H9 (cell line): ENCODE measurements around the gene PPP1R27. TPM values are rescaled to one million over a fixed set of nuclear protein-coding genes. Genes with fewer than 3 reads are reported as not detected.

ENCODE experiments used
- DNase-seq: peaks from one replicate; pipeline ENCODE4 v3.0.0-alpha.2; 2017
- H2AFZ ChIP-seq: one replicate; pipeline ENCODE4 v1.6.1; 2013; ENCODE audit warnings: mild to moderate bottlenecking, low read length, control low read depth, moderate library complexity
- H2AK5ac ChIP-seq: 2 replicates; pipeline ENCODE4 v1.6.1; 2013; ENCODE audit warnings: low read length, control low read depth, mixed read lengths; ENCODE audit not compliant: insufficient read length
- H2BK120ac ChIP-seq: one replicate; pipeline ENCODE4 v1.6.1; 2013; ENCODE audit warnings: low read depth, mild to moderate bottlenecking, low read length, control low read depth, inconsistent platforms; ENCODE audit not compliant: poor library complexity, severe bottlenecking
- H2BK12ac ChIP-seq: 2 replicates; pipeline ENCODE4 v1.6.1; 2013; ENCODE audit warnings: low read length, control low read depth, mixed read lengths, low read depth; ENCODE audit not compliant: insufficient read length
- H2BK15ac ChIP-seq: 2 replicates; pipeline ENCODE4 v1.6.1; 2013; ENCODE audit warnings: low read depth, low read length, control low read depth
- H2BK20ac ChIP-seq: one replicate; pipeline ENCODE4 v1.6.1; 2013; ENCODE audit warnings: low read depth, mild to moderate bottlenecking, low read length, control low read depth, inconsistent platforms; ENCODE audit not compliant: poor library complexity, severe bottlenecking
- H2BK5ac ChIP-seq: 2 replicates; pipeline ENCODE4 v1.6.1; 2013; ENCODE audit warnings: low read length, control low read depth, mixed read lengths; ENCODE audit not compliant: insufficient read length
- H3K14ac ChIP-seq: 2 replicates; pipeline ENCODE4 v1.6.1; 2013; ENCODE audit warnings: low read length, control low read depth; ENCODE audit not compliant: insufficient read depth
- H3K18ac ChIP-seq: 2 replicates; pipeline ENCODE4 v1.6.1; 2013; ENCODE audit warnings: low read depth, mild to moderate bottlenecking, mixed read lengths, low read length, control low read depth; ENCODE audit not compliant: insufficient read length
- H3K23ac ChIP-seq: 2 replicates; pipeline ENCODE4 v1.6.1; 2013; ENCODE audit warnings: low read length, control low read depth, mixed read lengths, low read depth; ENCODE audit not compliant: insufficient read length
- H3K23me2 ChIP-seq: 2 replicates; pipeline ENCODE4 v1.6.1; 2013; ENCODE audit warnings: low read depth, mild to moderate bottlenecking, mixed read lengths, low read length, control low read depth; ENCODE audit not compliant: insufficient read length, poor library complexity, severe bottlenecking
- H3K27ac ChIP-seq: 2 replicates; pipeline ENCODE4 v1.5.1; 2013; ENCODE audit warnings: low read length, control low read depth, mixed read lengths, low read depth; ENCODE audit not compliant: insufficient read length
- H3K27me3 ChIP-seq: 2 replicates; pipeline ENCODE4 v1.6.1; 2013; ENCODE audit warnings: low read length, control low read depth, inconsistent platforms; ENCODE audit not compliant: insufficient read depth
- H3K4ac ChIP-seq: 2 replicates; pipeline ENCODE4 v1.6.1; 2013; ENCODE audit warnings: low read depth, mild to moderate bottlenecking, control low read depth, inconsistent platforms, low read length, moderate library complexity
- H3K4me1 ChIP-seq: 2 replicates; pipeline ENCODE4 v1.6.1; 2013; ENCODE audit warnings: low read length, control low read depth, inconsistent platforms; ENCODE audit not compliant: insufficient read depth
- H3K4me2 ChIP-seq: 2 replicates; pipeline ENCODE4 v1.6.1; 2013; ENCODE audit warnings: low read length, control low read depth, mixed read lengths; ENCODE audit not compliant: insufficient read length, insufficient read depth
- H3K56ac ChIP-seq: 2 replicates; pipeline ENCODE4 v1.6.1; 2013; ENCODE audit warnings: low read depth, mild to moderate bottlenecking, mixed read lengths, low read length, control low read depth; ENCODE audit not compliant: insufficient read length
- H3K79me1 ChIP-seq: 2 replicates; pipeline ENCODE4 v1.6.1; 2013; ENCODE audit warnings: low read depth, mild to moderate bottlenecking, moderate library complexity, low read length, control low read depth, inconsistent platforms; ENCODE audit not compliant: insufficient read depth, poor library complexity, severe bottlenecking
- H3K79me2 ChIP-seq: 2 replicates; pipeline ENCODE4 v1.6.1; 2013; ENCODE audit warnings: low read length, control low read depth, inconsistent platforms; ENCODE audit not compliant: insufficient read depth
- H3K9ac ChIP-seq: 2 replicates; pipeline ENCODE4 v1.6.1; 2013; ENCODE audit warnings: low read length, control low read depth, mixed read lengths; ENCODE audit not compliant: insufficient read length; ENCODE audit errors: extremely low read depth
- H3K9me3 ChIP-seq: one replicate; pipeline ENCODE4 v1.6.1; 2013; ENCODE audit warnings: low read depth, low read length, inconsistent platforms; ENCODE audit not compliant: control insufficient read depth
- H3T11ph ChIP-seq: one replicate; pipeline ENCODE4 v1.6.1; 2013; ENCODE audit warnings: mild to moderate bottlenecking, low read length, control low read depth, inconsistent platforms
- H4K20me1 ChIP-seq: one replicate; pipeline ENCODE4 v1.6.1; 2013; ENCODE audit not compliant: control insufficient read depth, insufficient read length, insufficient read depth
- H4K5ac ChIP-seq: 2 replicates; pipeline ENCODE4 v1.6.1; 2013; ENCODE audit warnings: low read depth, mild to moderate bottlenecking, mixed read lengths, low read length, control low read depth; ENCODE audit not compliant: insufficient read length
- H4K8ac ChIP-seq: replicated peaks from 2 replicates; pipeline ENCODE4 v1.6.1; 2013; ENCODE audit warnings: low read length, control low read depth, mixed read lengths, low read depth; ENCODE audit not compliant: insufficient read length
- H4K91ac ChIP-seq: 2 replicates; pipeline ENCODE4 v1.6.1; 2013; ENCODE audit warnings: low read depth, mild to moderate bottlenecking, moderate library complexity, mixed read lengths, low read length, control low read depth; ENCODE audit not compliant: insufficient read length
- H3K27ac Mint-ChIP-seq, 3 experiments: 2 replicates in 2 of 3; 3 replicates in 1 of 3; pipeline ENCODE4 v1.8.0; 2020 to 2021; ENCODE audit warnings: mixed read lengths in 3 of 3, mild to moderate bottlenecking in 1 of 3, moderate library complexity in 1 of 3
- H3K27me3 Mint-ChIP-seq: 2 replicates; pipeline ENCODE4 v1.8.0; 2021; ENCODE audit warnings: low read depth, mild to moderate bottlenecking, moderate library complexity, mixed read lengths
- H3K36me3 Mint-ChIP-seq, 3 experiments: 2 replicates in 2 of 3; 3 replicates in 1 of 3; pipeline ENCODE4 v1.8.0; 2020 to 2021; ENCODE audit warnings: low read depth in 3 of 3, mixed read lengths in 3 of 3; ENCODE audit not compliant: insufficient read depth in 1 of 3
- H3K4me1 Mint-ChIP-seq, 2 experiments: 2 replicates each; pipeline ENCODE4 v1.8.0; 2020; ENCODE audit warnings: mixed read lengths in 2 of 2
- H3K4me3 Mint-ChIP-seq, 2 experiments: 2 replicates in 1 of 2; 3 replicates in 1 of 2; pipeline ENCODE4 v1.8.0; 2020 to 2021; ENCODE audit warnings: mild to moderate bottlenecking in 2 of 2, mixed read lengths in 2 of 2, moderate library complexity in 1 of 2
- H3K9me3 Mint-ChIP-seq, 2 experiments: 2 replicates in 1 of 2; 3 replicates in 1 of 2; pipeline ENCODE4 v1.8.0; 2020; ENCODE audit warnings: mild to moderate bottlenecking in 2 of 2, mixed read lengths in 2 of 2, moderate library complexity in 1 of 2
- CTCF ChIP-seq: fragments of 200-600 bp; sonication (generic); conservative IDR thresholded peaks from 3 replicates; pipeline ENCODE4 v1.8.0; 2021; ENCODE audit warnings: antibody characterized with exemption, mild to moderate bottlenecking
- WGBS: extraction: QIAGEN DNeasy Blood & Tissue Kit; methylation state at CpG from one replicate; pipeline ENCODE4 v1.1.7; 2013; ENCODE audit warnings: missing lambda C conversion rate, low lambda C conversion rate, mixed read lengths; ENCODE audit not compliant: insufficient read length; ENCODE audit errors: extremely low coverage; 5-methylcytosine and 5-hydroxymethylcytosine counted together
- total RNA-seq: library from RNA; stranded (reverse); gene quantifications from 2 replicates; pipeline ENCODE4 v1.2.1, GENCODE V29; 2021

Gene PPP1R27
- total RNA-seq, 1 experiment from 2014 or later = 0.22 TPM

- 0 out of 7 replicates have a peak overlapping the region, but pooled peaks of 1 of the 3 experiments have one; percentile 34 for H3K27ac Mint-ChIP-seq
- peaks cover 2% of the 10 kb centered on the region; the same call in 1 of the 2 replicates for H3K79me2 ChIP-seq
- H3K79me1 ChIP-seq = no peaks in the 10 kb centered on the region
- no peaks in the 10 kb centered on the region for H3K27me3 Mint-ChIP-seq
- H3K4me3 Mint-ChIP-seq = no peak overlapping the region
- no peak overlapping the region for H4K91ac ChIP-seq
- no peak overlapping the region for H2BK20ac ChIP-seq
- H3K4me1 ChIP-seq = no peaks in the 10 kb centered on the region
- H3K36me3 Mint-ChIP-seq = peaks cover 17 to 46% (median 38%) of the 10 kb centered on the region in 3 experiments; a peak in 6 of 7 replicates
- no peak overlapping the region for H3K14ac ChIP-seq
- H2BK15ac ChIP-seq = no peak overlapping the region
- H2BK5ac ChIP-seq = no peak overlapping the region
- no peak overlapping the region for H3K56ac ChIP-seq
- H3K23me2 ChIP-seq = no peaks in the 10 kb centered on the region
- no peak overlapping the region for H3K18ac ChIP-seq
- H3K27me3 ChIP-seq = no peaks in the 10 kb centered on the region
- no peaks in the 10 kb centered on the region for H3K9me3 Mint-ChIP-seq
- no peak for DNase-seq
- no peak overlapping the region for H3K9ac ChIP-seq
- no peaks in the 10 kb centered on the region for H4K20me1 ChIP-seq
- no peak overlapping the region for H4K5ac ChIP-seq
- no peak overlapping the region for H3T11ph ChIP-seq
- no peak for TF ChIP-seq CTCF
- peaks cover 5 to 6% of the 10 kb centered on the region in 2 experiments; a peak in 3 of 4 replicates for H3K4me1 Mint-ChIP-seq
- H2AK5ac ChIP-seq = no peak overlapping the region
- H2BK120ac ChIP-seq = no peak overlapping the region
- no CpG with 5 or more reads among the region's 11 CpGs for WGBS
- H3K27ac ChIP-seq = no peak overlapping the region
- no peak overlapping the region for H4K8ac ChIP-seq
- no peak overlapping the region for H2AFZ ChIP-seq
- no peaks in the 10 kb centered on the region for H3K9me3 ChIP-seq
- no peak overlapping the region for H3K4ac ChIP-seq
- H3K23ac ChIP-seq = no peak overlapping the region
- no peak overlapping the region for H2BK12ac ChIP-seq
- no peak overlapping the region for H3K4me2 ChIP-seq
These were observed 7.5 kb upstream of the PPP1R27 start for GRCh38 chr17:81842378-81842724.
